GM12878 (cell line): Measurements from ENCODE around the gene MSL1.

Source experiments
- CTCF ChIP-seq, 3 experiments: IDR thresholded peaks in 2 of 3; conservative IDR thresholded peaks in 1 of 3; 2 replicates each; pipeline ENCODE4 v1.5.1; 2011; ENCODE audit warnings: low read depth in 3 of 3, low read length in 3 of 3, mild to moderate bottlenecking in 3 of 3, control low read depth in 2 of 3, moderate library complexity in 2 of 3, inconsistent platforms in 1 of 3, mixed read lengths in 1 of 3; ENCODE audit not compliant: control insufficient read depth in 2 of 3, insufficient read depth in 1 of 3; ENCODE audit errors: extremely low read depth in 1 of 3
- EZH2 ChIP-seq: IDR thresholded peaks from 2 replicates; pipeline ENCODE4 v1.6.1; 2012; ENCODE audit warnings: low read depth, mild to moderate bottlenecking, control low read depth, inconsistent platforms, low read length, borderline replicate concordance; ENCODE audit not compliant: control insufficient read depth
- HCFC1 ChIP-seq: fragments of 150-350 bp; IDR thresholded peaks from 2 replicates; pipeline ENCODE4 v1.6.1; 2014; ENCODE audit warnings: low read length
- KDM1A ChIP-seq: fragments of 200-600 bp; sonication (generic); IDR thresholded peaks from 2 replicates; pipeline ENCODE4 v1.6.1; 2016; ENCODE audit warnings: borderline replicate concordance
- NR2F1 ChIP-seq: fragments of 450-650 bp; conservative IDR thresholded peaks from 2 replicates; pipeline ENCODE4 v1.6.1; 2017; ENCODE audit warnings: mild to moderate bottlenecking
- POLR2A ChIP-seq: IDR thresholded peaks from 2 replicates; pipeline ENCODE4 v1.6.1; 2011; ENCODE audit warnings: low read depth, mild to moderate bottlenecking, low read length
- POLR2AphosphoS5 ChIP-seq: IDR thresholded peaks from 2 replicates; pipeline ENCODE4 v1.6.1; 2011; ENCODE audit warnings: mild to moderate bottlenecking, low read length, inconsistent platforms
- REST ChIP-seq: IDR thresholded peaks from 2 replicates; pipeline ENCODE4 v1.6.1; 2012; ENCODE audit warnings: mild to moderate bottlenecking, low read depth, low read length
- SMC3 ChIP-seq: IDR thresholded peaks from 2 replicates; pipeline ENCODE4 v1.6.1; 2011; ENCODE audit warnings: low read length, improper control_type of control experiment, borderline replicate concordance
- TBL1XR1 ChIP-seq: IDR thresholded peaks from 2 replicates; pipeline ENCODE4 v1.6.1; 2012; ENCODE audit warnings: low read depth, low read length, improper control_type of control experiment
- TCF12 ChIP-seq: IDR thresholded peaks from 2 replicates; pipeline ENCODE4 v1.6.1; 2011; ENCODE audit warnings: low read depth, mild to moderate bottlenecking, low read length
- ZNF274 ChIP-seq: IDR thresholded peaks from one replicate; pipeline ENCODE4 v1.8.0; 2011; ENCODE audit not compliant: insufficient read length, insufficient read depth
- TF ChIP-seq, protein P1 (sequence below): IDR thresholded peaks from 2 replicates; pipeline ENCODE4 v1.6.1; 2012; ENCODE audit warnings: low read length, inconsistent platforms
- TF ChIP-seq, protein P2 (sequence below): fragments of 450-650 bp; formaldehyde crosslinking; IDR thresholded peaks from 2 replicates; pipeline ENCODE4 v1.5.0; 2022; ENCODE audit warnings: mild to moderate bottlenecking, missing genetic modification characterization

DNA sequence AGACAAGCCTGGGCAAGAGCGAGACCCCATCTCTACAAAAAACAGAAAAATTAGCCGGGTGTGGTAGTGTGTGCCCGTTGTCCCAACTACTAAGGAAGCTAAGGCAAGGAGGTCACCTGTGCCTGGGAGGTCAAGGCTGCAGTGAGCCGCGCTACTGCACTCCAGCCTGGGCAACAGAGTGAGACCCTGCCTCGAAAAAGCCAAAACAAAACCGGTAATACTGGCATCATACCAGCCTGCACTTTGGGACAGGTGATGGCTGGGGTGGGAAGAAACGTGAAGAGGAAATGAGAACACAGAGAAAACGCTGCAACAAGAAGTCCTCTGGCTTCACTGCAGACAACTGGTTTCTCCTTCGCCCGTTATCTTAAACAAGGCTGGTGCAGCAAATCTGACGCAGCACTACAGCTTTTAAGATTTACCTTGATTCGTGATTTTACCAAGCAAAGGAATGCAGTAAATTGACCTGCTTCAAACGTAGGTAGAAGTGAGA, 17.8 kb downstream of the MSL1 start:
- no peak for TF ChIP-seq REST
- TF ChIP-seq TCF12, result no peak
- TF ChIP-seq, protein P1, sequence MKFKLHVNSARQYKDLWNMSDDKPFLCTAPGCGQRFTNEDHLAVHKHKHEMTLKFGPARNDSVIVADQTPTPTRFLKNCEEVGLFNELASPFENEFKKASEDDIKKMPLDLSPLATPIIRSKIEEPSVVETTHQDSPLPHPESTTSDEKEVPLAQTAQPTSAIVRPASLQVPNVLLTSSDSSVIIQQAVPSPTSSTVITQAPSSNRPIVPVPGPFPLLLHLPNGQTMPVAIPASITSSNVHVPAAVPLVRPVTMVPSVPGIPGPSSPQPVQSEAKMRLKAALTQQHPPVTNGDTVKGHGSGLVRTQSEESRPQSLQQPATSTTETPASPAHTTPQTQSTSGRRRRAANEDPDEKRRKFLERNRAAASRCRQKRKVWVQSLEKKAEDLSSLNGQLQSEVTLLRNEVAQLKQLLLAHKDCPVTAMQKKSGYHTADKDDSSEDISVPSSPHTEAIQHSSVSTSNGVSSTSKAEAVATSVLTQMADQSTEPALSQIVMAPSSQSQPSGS, result no peak
- TF ChIP-seq, protein P2, sequence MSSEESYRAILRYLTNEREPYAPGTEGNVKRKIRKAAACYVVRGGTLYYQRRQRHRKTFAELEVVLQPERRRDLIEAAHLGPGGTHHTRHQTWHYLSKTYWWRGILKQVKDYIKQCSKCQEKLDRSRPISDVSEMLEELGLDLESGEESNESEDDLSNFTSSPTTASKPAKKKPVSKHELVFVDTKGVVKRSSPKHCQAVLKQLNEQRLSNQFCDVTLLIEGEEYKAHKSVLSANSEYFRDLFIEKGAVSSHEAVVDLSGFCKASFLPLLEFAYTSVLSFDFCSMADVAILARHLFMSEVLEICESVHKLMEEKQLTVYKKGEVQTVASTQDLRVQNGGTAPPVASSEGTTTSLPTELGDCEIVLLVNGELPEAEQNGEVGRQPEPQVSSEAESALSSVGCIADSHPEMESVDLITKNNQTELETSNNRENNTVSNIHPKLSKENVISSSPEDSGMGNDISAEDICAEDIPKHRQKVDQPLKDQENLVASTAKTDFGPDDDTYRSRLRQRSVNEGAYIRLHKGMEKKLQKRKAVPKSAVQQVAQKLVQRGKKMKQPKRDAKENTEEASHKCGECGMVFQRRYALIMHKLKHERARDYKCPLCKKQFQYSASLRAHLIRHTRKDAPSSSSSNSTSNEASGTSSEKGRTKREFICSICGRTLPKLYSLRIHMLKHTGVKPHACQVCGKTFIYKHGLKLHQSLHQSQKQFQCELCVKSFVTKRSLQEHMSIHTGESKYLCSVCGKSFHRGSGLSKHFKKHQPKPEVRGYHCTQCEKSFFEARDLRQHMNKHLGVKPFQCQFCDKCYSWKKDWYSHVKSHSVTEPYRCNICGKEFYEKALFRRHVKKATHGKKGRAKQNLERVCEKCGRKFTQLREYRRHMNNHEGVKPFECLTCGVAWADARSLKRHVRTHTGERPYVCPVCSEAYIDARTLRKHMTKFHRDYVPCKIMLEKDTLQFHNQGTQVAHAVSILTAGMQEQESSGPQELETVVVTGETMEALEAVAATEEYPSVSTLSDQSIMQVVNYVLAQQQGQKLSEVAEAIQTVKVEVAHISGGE (CRISPR knock-in tag), result no peak
- no peak for TF ChIP-seq CTCF (IDR thresholded peaks at IDR 0.05 in 2 of 3, conservative IDR thresholded peaks at IDR 0.05 in 1 of 3; ENCODE audit: control insufficient read depth in 2 of 3, extremely low read depth in 1 of 3, insufficient read depth in 1 of 3, low read depth in 3 of 3, low read length in 3 of 3)
- 0 out of 2 replicates have a peak, but pooled peaks have one; percentile 17 for TF ChIP-seq NR2F1
- TF ChIP-seq POLR2A, result no peak
- no peak for TF ChIP-seq KDM1A
- no peak for TF ChIP-seq POLR2AphosphoS5
- no peak for TF ChIP-seq ZNF274
- no peak for TF ChIP-seq HCFC1
- TF ChIP-seq SMC3, result no peak
- TF ChIP-seq EZH2, result no peak
- no peak for TF ChIP-seq TBL1XR1
